ENCODE results near the gene WDR75.

The WDR75 gene

GRCh38 chr2:189517847-189518535 is 76.7 kb downstream of the WDR75 start:
- no peak overlapping the region for H3K9ac ChIP-seq (ENCODE audit: low read length)
- H3K36me3 ChIP-seq (ENCODE audit: insufficient read depth, low read length): no peaks in the 10 kb centered on the region
- no peaks in the 10 kb centered on the region for H3K27me3 ChIP-seq (ENCODE audit: control insufficient read depth in 1 of 2, insufficient read depth in 2 of 2, low read length in 2 of 2)
- H3K27ac ChIP-seq (ENCODE audit: low read depth, low read length): no peak overlapping the region
- no peaks in the 10 kb centered on the region for H3K9me3 ChIP-seq (ENCODE audit: low read length)
- peaks cover 5% of the 10 kb centered on the region for H3K4me1 ChIP-seq (ENCODE audit: insufficient read depth, low read length)
- no peak overlapping the region for H3K4me3 ChIP-seq (ENCODE audit: low read depth in 1 of 2, low read length in 2 of 2)

- H3K4me3 ChIP-seq (ENCODE audit: low read depth in 1 of 2, low read length in 2 of 2): no peak overlapping the region
- no peak overlapping the region for H3K27ac ChIP-seq (ENCODE audit: low read depth, low read length)
- no peaks in the 10 kb centered on the region for H3K36me3 ChIP-seq (ENCODE audit: insufficient read depth, low read length)
- H3K9me3 ChIP-seq (ENCODE audit: low read length): no peaks in the 10 kb centered on the region
- no peaks in the 10 kb centered on the region for H3K27me3 ChIP-seq (ENCODE audit: control insufficient read depth in 1 of 2, insufficient read depth in 2 of 2, low read length in 2 of 2)
- H3K9ac ChIP-seq (ENCODE audit: low read length): no peak overlapping the region
- H3K4me1 ChIP-seq (ENCODE audit: insufficient read depth, low read length): peaks cover 5% of the 10 kb centered on the region
Observed at GRCh38 chr2:189519631-189520387, 78.5 kb downstream of the WDR75 start.

- Histone ChIP-seq H3K4me3 (ENCODE audit: low read depth in 1 of 2, low read length in 2 of 2) (no peak overlapping the region), H3K9me3 (ENCODE audit: low read length) (no peaks in the 10 kb centered on the region), H3K36me3 (ENCODE audit: insufficient read depth, low read length) (no peaks in the 10 kb centered on the region), H3K27me3 (ENCODE audit: control insufficient read depth in 1 of 2, insufficient read depth in 2 of 2, low read length in 2 of 2) (no peaks in the 10 kb centered on the region), H3K4me1 (ENCODE audit: insufficient read depth, low read length) (no peaks in the 10 kb centered on the region), H3K9ac (ENCODE audit: low read length) (no peak overlapping the region), H3K27ac (ENCODE audit: low read depth, low read length) (no peak overlapping the region)
Observed at GRCh38 chr2:189521699-189522434, 80.6 kb downstream of the WDR75 start.

GRCh38 chr2:189522435-189523151 is 81.3 kb downstream of the WDR75 start:
- Histone ChIP-seq H3K9me3 (ENCODE audit: low read length) (no peaks in the 10 kb centered on the region), H3K36me3 (ENCODE audit: insufficient read depth, low read length) (no peaks in the 10 kb centered on the region), H3K27me3 (ENCODE audit: control insufficient read depth in 1 of 2, insufficient read depth in 2 of 2, low read length in 2 of 2) (no peaks in the 10 kb centered on the region), H3K27ac (ENCODE audit: low read depth, low read length) (no peak overlapping the region), H3K4me3 (ENCODE audit: low read depth in 1 of 2, low read length in 2 of 2) (no peak overlapping the region), H3K9ac (ENCODE audit: low read length) (no peak overlapping the region), H3K4me1 (ENCODE audit: insufficient read depth, low read length) (peaks cover 5% of the 10 kb centered on the region)

- peaks cover 9% of the 10 kb centered on the region for H3K4me1 ChIP-seq (ENCODE audit: insufficient read depth, low read length)
- H3K27me3 ChIP-seq (ENCODE audit: control insufficient read depth in 1 of 2, insufficient read depth in 2 of 2, low read length in 2 of 2): no peaks in the 10 kb centered on the region
- H3K4me3 ChIP-seq (ENCODE audit: low read depth in 1 of 2, low read length in 2 of 2): no peak overlapping the region
- no peak overlapping the region for H3K27ac ChIP-seq (ENCODE audit: low read depth, low read length)
- no peaks in the 10 kb centered on the region for H3K9me3 ChIP-seq (ENCODE audit: low read length)
- H3K9ac ChIP-seq (ENCODE audit: low read length): no peak overlapping the region
- H3K36me3 ChIP-seq (ENCODE audit: insufficient read depth, low read length): no peaks in the 10 kb centered on the region
Observed at GRCh38 chr2:189524746-189525145, 83.5 kb downstream of the WDR75 start.
